ENCODE measurements around the gene APBB1IP. TPM values are rescaled to one million over a fixed set of nuclear protein-coding genes. Genes with fewer than 3 reads are reported as not detected.
A peak's percentile ranks its signal among the peaks of the same experiment; 100 is the strongest.
"Not testable (repeated sequence)": the region's sequence is repeated elsewhere in the genome, so short reads cannot be mapped to it uniquely, and the experiment has no call there.

Gene APBB1IP
- polyA plus RNA-seq, 1 donor, result 1.3 TPM

DNA sequence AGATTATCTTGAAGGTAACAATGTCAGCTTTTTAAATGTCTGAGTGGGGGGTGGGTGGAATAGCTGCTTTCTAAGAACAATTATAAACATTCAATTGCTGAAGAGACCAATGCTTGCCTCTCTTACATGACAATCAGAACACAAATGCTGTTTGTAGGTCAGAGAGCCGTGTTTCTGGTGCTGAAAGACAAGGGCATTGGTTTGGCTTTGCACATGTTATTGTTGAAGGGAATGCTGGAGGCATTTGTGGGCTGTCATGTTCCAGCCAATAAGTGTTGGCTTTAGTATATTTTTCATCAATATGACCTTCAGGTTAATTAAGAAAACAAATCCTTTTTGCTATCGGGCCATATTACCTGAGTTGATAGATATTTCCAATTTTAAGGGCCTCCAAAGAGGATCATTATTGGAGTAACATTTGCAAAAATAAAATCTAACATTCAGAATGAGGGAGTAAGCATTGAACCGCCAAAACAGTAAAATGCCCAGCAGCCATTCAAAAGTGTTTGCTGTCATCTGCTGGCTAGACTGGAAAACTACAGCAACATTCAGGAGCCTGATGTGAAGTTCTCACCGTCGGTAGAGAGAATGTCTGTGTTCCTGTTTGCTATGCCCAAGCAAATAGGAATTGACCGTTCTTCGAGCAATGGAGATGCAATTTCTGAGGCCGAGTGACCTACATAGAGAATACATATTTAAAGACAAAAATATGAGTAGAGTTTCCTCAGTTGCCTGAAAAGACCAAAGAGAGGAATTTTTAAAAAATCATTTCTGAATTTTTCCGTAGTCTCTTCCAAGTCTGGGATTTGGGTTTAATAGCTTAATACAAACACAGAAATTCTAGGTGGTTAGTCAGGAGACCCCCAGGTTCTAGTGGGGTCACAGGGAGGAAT lies 118.9 kb downstream of the APBB1IP start:
- DNase-seq, result peak; percentile 31

DNA sequence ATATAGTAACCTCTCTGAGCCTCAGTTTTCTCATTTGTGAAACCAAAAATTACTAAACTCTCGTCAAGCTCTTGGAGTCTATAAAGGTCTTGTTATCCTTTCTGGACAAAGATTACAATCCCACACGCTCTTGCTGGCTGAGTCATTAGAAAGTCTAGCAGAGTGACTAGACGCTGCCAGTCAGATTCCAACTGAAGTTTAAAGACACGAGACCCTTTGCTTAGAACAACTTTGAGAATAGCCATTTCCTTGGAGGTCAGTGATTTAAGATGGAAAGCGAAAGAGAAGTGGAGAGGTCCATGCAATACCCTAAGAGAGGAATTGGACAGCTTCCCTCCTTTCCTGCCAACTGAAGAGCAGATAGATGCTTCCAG lies 119.5 kb downstream of the APBB1IP start:
- no peak for DNase-seq

DNA sequence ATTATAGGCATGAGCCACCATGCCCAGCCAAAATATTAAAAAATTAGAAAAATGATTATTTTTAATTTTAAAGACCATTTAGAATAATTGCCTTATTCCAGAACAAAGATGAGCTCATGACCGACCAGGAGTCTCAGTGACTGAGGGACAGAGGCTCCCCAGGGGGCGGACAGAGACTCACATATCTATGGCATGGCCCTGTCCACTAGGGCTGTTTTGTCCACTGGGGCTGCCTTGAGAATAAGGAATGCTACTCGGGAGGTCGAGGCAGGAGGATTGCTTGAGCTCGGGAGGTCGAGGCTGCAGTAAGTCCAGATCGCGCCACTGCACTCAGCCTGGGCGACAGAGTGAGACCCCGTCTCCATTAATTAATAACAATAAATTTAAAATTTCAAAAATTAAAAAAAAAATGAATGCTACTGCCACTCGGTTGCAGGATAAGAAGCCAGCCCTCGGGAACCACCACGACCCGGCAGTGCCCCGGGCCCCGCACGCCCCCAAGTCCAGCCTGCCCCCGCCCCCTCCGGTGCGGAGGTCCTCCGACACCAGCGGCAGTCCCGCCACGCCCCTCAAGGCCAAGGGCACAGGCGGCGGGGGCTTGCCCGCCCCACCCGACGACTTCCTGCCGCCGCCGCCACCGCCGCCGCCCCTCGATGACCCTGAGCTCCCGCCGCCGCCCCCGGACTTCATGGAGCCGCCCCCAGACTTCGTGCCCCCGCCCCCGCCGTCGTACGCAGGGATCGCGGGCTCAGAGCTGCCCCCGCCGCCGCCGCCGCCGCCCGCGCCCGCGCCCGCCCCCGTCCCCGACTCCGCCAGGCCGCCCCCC lies 128.6 kb downstream of the APBB1IP start:
- no peak for DNase-seq

GRCh38 chr10:26567351-26567721 lies 129.2 kb downstream of the APBB1IP start:
- no peak for DNase-seq

DNA sequence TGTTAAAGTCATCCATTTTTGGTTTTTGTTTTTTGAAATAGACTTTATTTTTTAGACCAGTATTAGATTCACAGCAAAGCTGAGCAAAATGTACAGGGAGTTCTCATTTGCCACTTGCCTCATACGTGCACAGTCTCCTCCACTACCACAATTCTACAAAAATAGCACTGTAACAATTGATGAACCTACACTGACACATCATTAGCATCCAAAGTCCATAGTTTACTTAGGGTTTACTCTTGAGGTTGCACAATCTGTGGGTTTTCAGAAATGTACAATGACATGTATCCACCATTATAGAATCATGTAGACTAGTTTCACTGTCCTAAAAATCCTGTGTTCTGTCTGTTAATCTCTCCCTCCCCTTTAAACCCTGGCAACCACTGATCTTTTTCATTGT lies 133.5 kb downstream of the APBB1IP start:
- no peak for DNase-seq

- DNase-seq, result no peak
Measured at GRCh38 chr10:26573674-26574073, 135.5 kb downstream of the APBB1IP start.

DNA sequence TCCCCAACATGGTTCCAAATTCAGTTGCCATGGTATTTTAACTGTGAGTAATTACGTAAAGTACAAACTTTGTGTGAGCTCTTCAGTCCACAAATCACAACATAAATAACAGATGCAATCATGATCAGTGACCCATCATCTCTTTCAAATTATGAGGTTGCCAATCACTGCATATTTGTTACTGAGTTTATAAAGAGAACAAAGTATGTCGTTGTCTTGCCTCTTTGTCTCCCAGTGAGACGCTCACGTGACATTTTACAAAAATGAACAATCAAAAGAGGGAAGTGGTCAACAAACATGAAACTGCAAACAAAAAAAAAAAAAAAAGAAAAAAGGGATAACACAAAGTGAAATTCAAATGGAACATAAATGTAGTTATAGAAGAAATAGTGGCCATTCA lies 136.6 kb downstream of the APBB1IP start:
- DNase-seq, result no peak

DNA sequence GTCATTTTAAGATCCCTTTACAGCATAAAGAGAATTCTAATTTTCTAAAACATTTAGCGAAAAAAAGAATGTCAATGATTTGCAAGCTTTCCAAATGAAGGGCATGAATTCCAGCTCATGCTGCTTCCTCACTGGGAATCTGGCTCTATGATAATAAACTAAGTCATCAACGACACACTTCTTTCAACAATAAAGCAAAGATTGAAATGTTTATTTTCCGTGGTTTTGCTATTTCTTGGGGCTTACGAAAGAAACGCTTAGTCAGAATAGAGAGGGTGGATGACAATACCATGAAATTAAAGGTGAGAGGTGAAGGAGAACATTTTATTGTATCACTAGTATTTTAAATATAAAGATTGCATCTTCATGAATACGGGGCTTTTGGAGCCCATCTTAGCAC lies 140.2 kb downstream of the APBB1IP start:
- DNase-seq, result not testable (repeated sequence)

GRCh38 chr10:26579256-26580063 lies 141.3 kb downstream of the APBB1IP start:
- DNase-seq, result no peak

DNA sequence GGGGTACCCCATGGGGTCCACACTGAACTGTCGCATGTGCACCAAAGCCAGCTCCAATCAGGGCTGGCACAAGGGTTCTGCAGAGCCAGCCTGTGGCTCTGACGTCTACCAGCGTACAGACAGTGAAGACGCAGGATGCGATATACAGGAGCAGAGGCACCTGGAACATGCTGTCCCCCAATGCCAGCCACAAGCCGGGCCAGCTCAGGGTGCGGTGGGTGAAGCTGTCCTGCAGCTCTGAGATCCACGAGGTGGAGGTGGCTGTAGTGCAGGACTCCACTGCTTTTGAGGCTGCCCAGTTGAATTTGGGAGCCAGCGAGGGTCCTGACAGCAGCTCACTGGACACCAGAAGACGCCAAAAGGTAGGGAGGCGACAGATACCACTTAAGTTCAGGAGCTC lies 148.1 kb downstream of the APBB1IP start:
- DNase-seq, result no peak

DNA sequence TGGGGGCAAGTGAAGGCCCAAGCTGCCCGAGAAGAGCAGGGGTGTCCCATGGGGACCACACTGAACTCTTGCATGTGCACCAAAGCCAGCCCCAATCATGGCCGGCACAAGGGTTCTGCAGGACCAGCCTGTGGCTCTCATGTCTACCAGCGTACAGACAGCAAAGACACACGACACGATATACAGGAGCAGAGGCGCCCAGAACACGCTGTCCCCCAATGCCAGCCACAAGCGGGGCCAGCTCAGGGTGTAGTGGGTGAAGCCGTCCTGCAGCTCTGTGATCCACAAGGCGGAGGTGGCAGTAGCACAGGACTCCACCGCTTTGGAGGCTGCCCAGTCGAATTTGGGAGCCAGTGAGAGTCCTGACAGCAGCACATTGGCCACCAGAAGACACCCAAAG lies 150.5 kb downstream of the APBB1IP start:
- no peak for DNase-seq

DNA sequence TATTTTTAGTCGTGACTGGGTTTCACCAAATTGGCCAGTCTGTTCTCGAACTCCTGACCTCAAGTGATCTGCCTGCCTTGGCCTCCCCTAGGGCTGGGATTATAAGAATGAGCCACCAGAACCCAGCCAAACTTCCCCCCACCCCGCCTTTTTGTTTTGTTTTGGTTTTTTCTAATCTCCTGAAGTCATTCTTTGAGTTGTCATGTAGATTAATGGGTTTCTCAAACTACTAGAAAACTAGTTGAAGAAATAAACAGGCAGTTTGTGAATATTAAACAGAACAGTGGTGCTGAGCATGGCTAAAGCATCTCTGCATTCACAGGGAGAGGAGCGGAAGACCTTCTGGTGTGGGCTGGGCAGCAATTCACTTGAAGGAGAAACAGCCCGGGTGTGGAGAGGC lies 151.7 kb downstream of the APBB1IP start:
- not testable (repeated sequence) for DNase-seq

- DNase-seq, result no peak
Measured at GRCh38 chr10:26593896-26594295, 155.8 kb downstream of the APBB1IP start.

DNA sequence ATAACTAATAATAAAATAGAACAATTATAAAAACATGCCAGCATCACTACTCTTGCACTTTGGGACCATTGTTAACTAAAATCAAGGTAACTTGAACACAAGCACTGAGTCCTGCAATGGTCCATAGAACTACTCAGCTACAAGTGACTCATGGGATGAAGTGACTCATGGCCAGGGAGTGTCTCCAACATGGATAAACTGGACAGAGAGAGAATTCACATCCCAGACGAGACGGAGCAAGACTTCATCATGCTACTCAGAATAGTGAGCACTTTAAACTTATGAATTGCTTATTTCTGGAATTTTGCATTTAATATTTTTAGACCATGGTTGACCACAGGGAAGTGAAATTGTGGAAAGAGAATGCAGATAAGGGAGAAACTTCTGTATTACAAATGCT lies 165.1 kb downstream of the APBB1IP start:
- not testable (repeated sequence) for DNase-seq

GRCh38 chr10:26604320-26605093 lies 166.4 kb downstream of the APBB1IP start:
- not testable (repeated sequence) for DNase-seq

- not testable (repeated sequence) for DNase-seq
Measured at GRCh38 chr10:26606389-26606877, 168.3 kb downstream of the APBB1IP start.

DNA sequence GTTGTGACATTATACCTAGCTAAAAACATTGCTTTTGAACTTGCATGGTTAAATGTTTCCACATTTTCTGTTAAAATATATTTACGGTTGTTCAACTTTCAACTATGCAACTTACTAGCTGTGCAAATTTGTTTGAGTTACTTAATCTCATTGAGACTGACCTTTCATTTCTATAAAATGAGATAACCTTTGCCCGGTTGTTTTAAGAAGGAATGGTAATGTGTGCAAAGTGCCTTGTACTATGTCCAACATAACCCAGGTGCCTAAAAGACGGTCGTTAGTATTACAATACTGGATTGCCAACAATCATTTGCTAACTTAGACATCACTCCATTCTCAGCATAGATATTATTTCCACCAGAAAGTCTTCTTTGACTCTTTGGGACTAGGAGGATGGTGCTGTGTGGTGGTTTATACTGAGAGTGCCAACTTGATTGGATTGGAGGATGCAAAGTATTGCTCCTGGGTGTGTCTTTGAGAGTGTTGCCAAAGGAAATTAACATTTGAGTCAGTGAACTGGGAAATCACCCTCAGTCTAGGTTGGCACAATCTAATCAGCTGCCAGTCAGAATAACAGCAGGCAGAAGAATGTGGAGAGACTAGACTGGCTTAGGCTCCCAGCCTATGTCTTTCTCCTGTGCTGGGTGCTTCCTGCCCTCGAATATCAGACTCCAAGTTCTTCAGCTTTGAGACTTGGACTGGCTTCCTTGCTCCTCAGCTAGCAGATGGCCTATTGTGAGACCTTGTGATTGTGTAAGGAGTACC lies 174.2 kb downstream of the APBB1IP start:
- DNase-seq, result no peak
